Fibroblast of pulmonary artery (primary cell): ENCODE measurements around the gene GNAO1.

ENCODE experiments used
- DNase-seq: peaks from one replicate; pipeline ENCODE4 v3.0.0-alpha.2; 2010; ENCODE audit warnings: low read depth
- H3K4me3 ChIP-seq: replicated peaks from 2 replicates; pipeline ENCODE4 v1.5.1; 2011; ENCODE audit warnings: low read depth, mild to moderate bottlenecking, control low read depth, low read length, moderate library complexity
- CTCF ChIP-seq: IDR thresholded peaks from 2 replicates; pipeline ENCODE4 v1.5.1; 2011; ENCODE audit warnings: mild to moderate bottlenecking, control low read depth, low read length, inconsistent platforms; ENCODE audit errors: missing control alignments

The GNAO1 gene

GRCh38 chr16:56260378-56261160 is 69.3 kb downstream of the GNAO1 start:
- no peak for DNase-seq
- TF ChIP-seq CTCF = no peak
- H3K4me3 ChIP-seq = no peak overlapping the region

- DNase-seq = no peak
- H3K4me3 ChIP-seq = no peak overlapping the region
- no peak for TF ChIP-seq CTCF
These were observed 70.4 kb downstream of the GNAO1 start for GRCh38 chr16:56261656-56262055.

GRCh38 chr16:56262148-56262547 is 70.9 kb downstream of the GNAO1 start:
- TF ChIP-seq CTCF = no peak
- DNase-seq = no peak
- no peak overlapping the region for H3K4me3 ChIP-seq

- DNase-seq = no peak
- no peak overlapping the region for H3K4me3 ChIP-seq
- TF ChIP-seq CTCF = no peak
These were observed 71.4 kb downstream of the GNAO1 start for GRCh38 chr16:56262551-56263245.

GRCh38 chr16:56263711-56264608 is 72.7 kb downstream of the GNAO1 start:
- no peak for DNase-seq
- H3K4me3 ChIP-seq = no peak overlapping the region
- no peak for TF ChIP-seq CTCF

- no peak for DNase-seq
- TF ChIP-seq CTCF = no peak
These were observed 73.3 kb downstream of the GNAO1 start for GRCh38 chr16:56264609-56264972.

More at GRCh38 chr16:56264609-56264972, 73.3 kb downstream of the GNAO1 start:
- no peak overlapping the region for H3K4me3 ChIP-seq
